Measurements from ENCODE around the gene ATP11C.

Gene ATP11C

DNA sequence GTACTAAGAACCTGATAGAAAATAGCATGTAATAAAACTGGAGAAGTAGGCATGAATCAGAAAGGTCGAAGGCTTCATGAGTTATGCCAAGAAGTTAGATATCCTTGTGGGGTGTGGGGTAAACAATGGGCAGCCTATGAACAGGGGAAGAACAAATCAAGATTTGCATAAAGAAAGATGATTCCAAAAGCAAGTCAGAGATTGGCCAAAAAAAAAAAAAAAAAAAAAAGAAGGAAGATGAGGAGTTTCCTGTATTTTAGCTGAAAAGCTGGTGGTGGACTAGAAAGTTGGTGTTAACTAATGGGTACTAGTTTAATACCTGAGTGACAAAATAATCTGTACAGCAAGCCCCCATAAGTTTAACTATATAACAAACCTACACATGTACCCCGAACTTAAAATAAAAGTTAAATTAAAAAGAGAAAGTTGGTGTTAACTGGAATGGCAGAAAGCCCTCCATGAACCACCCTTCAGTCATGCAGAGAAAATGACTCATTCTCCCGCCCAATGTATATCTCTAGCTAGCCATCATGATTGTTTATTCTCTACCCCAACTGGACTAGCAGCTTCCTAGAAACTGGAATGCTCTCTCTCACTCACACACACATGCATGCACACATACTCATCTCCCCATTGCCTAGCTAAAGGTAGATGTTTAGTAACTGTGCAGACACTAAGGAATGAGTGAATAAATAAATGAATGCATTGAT lies 41.7 kb downstream of the ATP11C start:
- peak; percentile 75 for DNase-seq (ENCODE audit: low read depth)
- H3K4me3 ChIP-seq (ENCODE audit: control insufficient read depth, low read depth, low read length), result no peak overlapping the region
- TF ChIP-seq, protein P1, sequence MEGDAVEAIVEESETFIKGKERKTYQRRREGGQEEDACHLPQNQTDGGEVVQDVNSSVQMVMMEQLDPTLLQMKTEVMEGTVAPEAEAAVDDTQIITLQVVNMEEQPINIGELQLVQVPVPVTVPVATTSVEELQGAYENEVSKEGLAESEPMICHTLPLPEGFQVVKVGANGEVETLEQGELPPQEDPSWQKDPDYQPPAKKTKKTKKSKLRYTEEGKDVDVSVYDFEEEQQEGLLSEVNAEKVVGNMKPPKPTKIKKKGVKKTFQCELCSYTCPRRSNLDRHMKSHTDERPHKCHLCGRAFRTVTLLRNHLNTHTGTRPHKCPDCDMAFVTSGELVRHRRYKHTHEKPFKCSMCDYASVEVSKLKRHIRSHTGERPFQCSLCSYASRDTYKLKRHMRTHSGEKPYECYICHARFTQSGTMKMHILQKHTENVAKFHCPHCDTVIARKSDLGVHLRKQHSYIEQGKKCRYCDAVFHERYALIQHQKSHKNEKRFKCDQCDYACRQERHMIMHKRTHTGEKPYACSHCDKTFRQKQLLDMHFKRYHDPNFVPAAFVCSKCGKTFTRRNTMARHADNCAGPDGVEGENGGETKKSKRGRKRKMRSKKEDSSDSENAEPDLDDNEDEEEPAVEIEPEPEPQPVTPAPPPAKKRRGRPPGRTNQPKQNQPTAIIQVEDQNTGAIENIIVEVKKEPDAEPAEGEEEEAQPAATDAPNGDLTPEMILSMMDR (conservative IDR thresholded peaks at IDR 0.05; ENCODE audit: control insufficient read depth, insufficient read depth, low read depth, low read length), result no peak

GRCh38 chrX:139889760-139890159 lies 43.1 kb downstream of the ATP11C start:
- no peak overlapping the region for H3K4me3 ChIP-seq (ENCODE audit: control insufficient read depth, low read depth, low read length)
- peak; percentile 33 for DNase-seq (ENCODE audit: low read depth)
- TF ChIP-seq, protein P1 (conservative IDR thresholded peaks at IDR 0.05; ENCODE audit: control insufficient read depth, insufficient read depth, low read depth, low read length), result no peak

GRCh38 chrX:139883984-139884383 lies 48.9 kb downstream of the ATP11C start:
- H3K4me3 ChIP-seq (ENCODE audit: control insufficient read depth, low read depth, low read length), result no peak overlapping the region
- no peak for DNase-seq (ENCODE audit: low read depth)
- TF ChIP-seq, protein P1 (conservative IDR thresholded peaks at IDR 0.05; ENCODE audit: control insufficient read depth, insufficient read depth, low read depth, low read length), result no peak

GRCh38 chrX:139882299-139882698 lies 50.6 kb downstream of the ATP11C start:
- TF ChIP-seq, protein P1 (conservative IDR thresholded peaks at IDR 0.05; ENCODE audit: control insufficient read depth, insufficient read depth, low read depth, low read length), result no peak
- peak; percentile 4 for DNase-seq (ENCODE audit: low read depth)
- no peak overlapping the region for H3K4me3 ChIP-seq (ENCODE audit: control insufficient read depth, low read depth, low read length)

GRCh38 chrX:139881572-139881971 lies 51.3 kb downstream of the ATP11C start:
- TF ChIP-seq, protein P1 (conservative IDR thresholded peaks at IDR 0.05; ENCODE audit: control insufficient read depth, insufficient read depth, low read depth, low read length), result no peak
- DNase-seq (ENCODE audit: low read depth), result peak; percentile 42
- no peak overlapping the region for H3K4me3 ChIP-seq (ENCODE audit: control insufficient read depth, low read depth, low read length)

DNA sequence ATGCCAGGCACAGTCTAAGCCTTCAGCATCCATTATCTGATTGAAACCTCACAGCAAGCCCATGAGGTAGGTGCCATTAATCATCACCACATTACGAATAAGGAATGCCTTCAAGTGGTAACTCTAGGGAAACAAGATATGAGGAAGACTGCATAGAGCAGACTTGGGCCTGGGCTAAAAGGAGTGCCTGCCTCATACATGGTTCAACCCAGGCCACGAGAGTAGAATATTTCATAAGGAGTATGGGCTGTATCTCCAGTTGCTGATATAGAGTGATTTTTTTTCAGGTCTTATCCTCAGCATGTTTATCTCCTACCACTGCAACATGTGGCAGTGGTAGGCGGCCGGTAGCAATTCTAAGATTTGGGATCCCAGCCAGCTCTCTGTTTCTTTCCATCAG lies 51.7 kb downstream of the ATP11C start:
- peak; percentile 44 for DNase-seq (ENCODE audit: low read depth)
- TF ChIP-seq, protein P1 (conservative IDR thresholded peaks at IDR 0.05; ENCODE audit: control insufficient read depth, insufficient read depth, low read depth, low read length), result no peak
- H3K4me3 ChIP-seq (ENCODE audit: control insufficient read depth, low read depth, low read length), result no peak overlapping the region
